Measurements from ENCODE around the gene OPCML.

- TF ChIP-seq CTCF (conservative IDR thresholded peaks at IDR 0.05 in 1 of 2, IDR thresholded peaks at IDR 0.05 in 1 of 2; ENCODE audit: extremely low read depth in 1 of 2, insufficient read depth in 1 of 2, low read depth in 1 of 2, low read length in 2 of 2) = no peak
- no peak for TF ChIP-seq EZH2 (IDR thresholded peaks at IDR 0.05; ENCODE audit: borderline replicate concordance, low read length)
Measured at GRCh38 chr11:133366147-133366546, 166.2 kb downstream of the OPCML start.

Data from mammary epithelial cell (primary cell).